HG03097 (cell line): Measurements from ENCODE around the gene MR1.
"Not testable (repeated sequence)": the region's sequence is repeated elsewhere in the genome, so short reads cannot be mapped to it uniquely, and the experiment has no call there.

ENCODE experiments used
- ATAC-seq: cut with Tn5 transposase; IDR thresholded peaks from one replicate; pipeline ENCODE4 v1.9.1; 2021; ENCODE audit not compliant: unreplicated experiment, low FRiP score

MR1 gene

GRCh38 chr1:181028196-181028595, 5.6 kb upstream of the MR1 start:
- no peak for ATAC-seq

GRCh38 chr1:181028615-181029014, 5.2 kb upstream of the MR1 start:
- no peak for ATAC-seq

GRCh38 chr1:181032535-181032934, 1.2 kb upstream of the MR1 start:
- ATAC-seq, result no peak

- peak; percentile 17 for ATAC-seq
These were observed 520 bp upstream of the MR1 start for GRCh38 chr1:181033128-181033798.

GRCh38 chr1:181035210-181035609, 1.4 kb downstream of the MR1 start:
- not testable (repeated sequence) for ATAC-seq

GRCh38 chr1:181036107-181036836, 2.5 kb downstream of the MR1 start:
- ATAC-seq, result no peak

- ATAC-seq, result no peak
These were observed 3.6 kb downstream of the MR1 start for GRCh38 chr1:181037386-181037785.

GRCh38 chr1:181038399-181038873, 4.7 kb downstream of the MR1 start:
- ATAC-seq, result peak; percentile 37

GRCh38 chr1:181040284-181040865, 6.6 kb downstream of the MR1 start:
- no peak for ATAC-seq

- ATAC-seq, result no peak
These were observed 9.5 kb downstream of the MR1 start for GRCh38 chr1:181043025-181043888.

- peak; percentile 73 for ATAC-seq
These were observed 10.7 kb downstream of the MR1 start for GRCh38 chr1:181044449-181044966.

- not testable (repeated sequence) for ATAC-seq
These were observed 12.2 kb downstream of the MR1 start for GRCh38 chr1:181045946-181046345.

GRCh38 chr1:181049378-181049777, 15.6 kb downstream of the MR1 start:
- ATAC-seq, result no peak

- ATAC-seq, result no peak
These were observed 17.1 kb downstream of the MR1 start for GRCh38 chr1:181050922-181051321.

GRCh38 chr1:181056560-181056959, 22.8 kb downstream of the MR1 start:
- ATAC-seq, result no peak

- no peak for ATAC-seq
These were observed 23.3 kb downstream of the MR1 start for GRCh38 chr1:181057079-181057478.

GRCh38 chr1:181059435-181059834, 25.7 kb downstream of the MR1 start:
- no peak for ATAC-seq

- no peak for ATAC-seq
These were observed 26.3 kb downstream of the MR1 start for GRCh38 chr1:181060066-181060465.

- not testable (repeated sequence) for ATAC-seq
These were observed 27.2 kb downstream of the MR1 start for GRCh38 chr1:181060947-181061346.

GRCh38 chr1:181061487-181061886, 27.7 kb downstream of the MR1 start:
- peak; percentile 2 for ATAC-seq
